Loucy (cell line): ENCODE measurements around the gene STK36.

ENCODE experiments used
- H2AFZ ChIP-seq: fragments of 200-600 bp; sonication (generic); 2 replicates; pipeline ENCODE4 v1.6.0; 2016; ENCODE audit warnings: antibody characterized with exemption, mild to moderate bottlenecking, low read length, moderate library complexity
- H3F3A ChIP-seq: fragments of 200-600 bp; 2 replicates; pipeline ENCODE4 v1.6.0; 2016; ENCODE audit warnings: antibody characterized with exemption, low read depth, mild to moderate bottlenecking
- H3K27me3 ChIP-seq: fragments of 200-600 bp; sonication (generic); 2 replicates; pipeline ENCODE4 v1.6.1; 2014; ENCODE audit warnings: low read length, mild to moderate bottlenecking; ENCODE audit not compliant: insufficient read depth, poor library complexity, severe bottlenecking
- H3K36me3 ChIP-seq: fragments of 200-600 bp; sonication (generic); 2 replicates; pipeline ENCODE4 v1.6.1; 2016; ENCODE audit warnings: low read length; ENCODE audit not compliant: insufficient read depth
- H3K4me1 ChIP-seq: fragments of 200-600 bp; sonication (generic); 2 replicates; pipeline ENCODE4 v1.5.1; 2014; ENCODE audit warnings: low read length, mild to moderate bottlenecking; ENCODE audit not compliant: insufficient read depth, poor library complexity, severe bottlenecking
- H3K4me2 ChIP-seq: fragments of 200-600 bp; sonication (generic); 2 replicates; pipeline ENCODE4 v1.6.0; 2014; ENCODE audit warnings: antibody characterized with exemption, low read length, low read depth, mild to moderate bottlenecking; ENCODE audit not compliant: poor library complexity, severe bottlenecking
- H3K4me3 ChIP-seq: fragments of 200-600 bp; sonication (generic); 2 replicates; pipeline ENCODE4 v1.5.1; 2014; ENCODE audit warnings: low read length, mild to moderate bottlenecking, mixed read lengths; ENCODE audit not compliant: poor library complexity, severe bottlenecking
- H3K79me2 ChIP-seq: fragments of 200-600 bp; sonication (generic); 2 replicates; pipeline ENCODE4 v1.6.1; 2014; ENCODE audit warnings: low read length; ENCODE audit not compliant: insufficient read depth
- H3K9ac ChIP-seq: fragments of 200-600 bp; sonication (generic); 2 replicates; pipeline ENCODE4 v1.6.0; 2014; ENCODE audit warnings: mild to moderate bottlenecking, low read depth, low read length, moderate library complexity; ENCODE audit not compliant: poor library complexity, severe bottlenecking
- H3K9me2 ChIP-seq: fragments of 200-600 bp; sonication (generic); replicated peaks from 2 replicates; pipeline ENCODE4 v1.6.1; 2016; ENCODE audit warnings: low read depth, low read length, mixed read lengths
- H3K9me3 ChIP-seq: fragments of 200-600 bp; sonication (generic); 2 replicates; pipeline ENCODE4 v1.6.1; 2014; ENCODE audit warnings: mild to moderate bottlenecking, antibody characterized with exemption, low read length, low read depth; ENCODE audit not compliant: insufficient read depth
- H4K20me1 ChIP-seq: fragments of 200-600 bp; sonication (generic); 2 replicates; pipeline ENCODE4 v1.6.0; 2014; ENCODE audit warnings: antibody characterized with exemption, low read length, mild to moderate bottlenecking; ENCODE audit not compliant: insufficient read depth, poor library complexity, severe bottlenecking
- EZH2phosphoT487 ChIP-seq: fragments of 200-600 bp; IDR thresholded peaks from 2 replicates; pipeline ENCODE4 v1.6.1; 2018; ENCODE audit warnings: antibody characterized with exemption, mild to moderate bottlenecking, moderate library complexity, borderline replicate concordance
- TF ChIP-seq, protein P1 (sequence below): fragments of 200-600 bp; sonication (generic); conservative IDR thresholded peaks from 2 replicates; pipeline ENCODE4 v1.5.1; 2014; ENCODE audit warnings: mild to moderate bottlenecking, antibody characterized with exemption, low read length

The STK36 gene

DNA sequence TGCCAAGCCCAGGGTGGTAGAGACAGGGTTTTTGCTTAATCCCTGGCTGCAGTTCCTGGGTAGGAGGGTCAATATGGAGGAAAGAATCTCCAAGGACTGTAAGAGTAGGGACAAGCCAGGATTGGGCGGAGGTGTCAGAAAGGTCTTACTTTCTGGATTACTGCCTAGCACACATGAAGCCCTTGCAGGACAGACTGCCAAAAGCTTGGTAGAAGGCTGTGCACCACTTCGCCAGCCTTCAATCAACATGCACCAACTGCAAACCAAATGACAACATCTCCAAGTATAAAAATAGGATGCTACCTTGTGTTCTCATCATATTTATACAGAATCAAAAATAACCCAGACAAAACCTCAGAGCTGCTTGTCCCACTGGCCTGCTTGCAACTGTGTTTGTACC, 16.1 kb upstream of the STK36 start:
- Histone ChIP-seq H3K9me2 (no peaks in the 10 kb centered on the region), H3K9me3 (no peaks in the 10 kb centered on the region), H2AFZ (no peak overlapping the region), H3K9ac (peak overlapping the region; percentile 22), H3K4me2 (no peak overlapping the region), H3K4me1 (peaks cover 17% of the 10 kb centered on the region), H3K79me2 (peaks cover 37% of the 10 kb centered on the region), H4K20me1 (peaks cover 6% of the 10 kb centered on the region), H3K27me3 (no peaks in the 10 kb centered on the region), H3K4me3 (no peak overlapping the region), H3F3A (no peaks in the 10 kb centered on the region), H3K36me3 (peaks cover 26% of the 10 kb centered on the region; the same call in 1 of the 2 replicates)
- no peak for TF ChIP-seq EZH2phosphoT487
- TF ChIP-seq, protein P1, sequence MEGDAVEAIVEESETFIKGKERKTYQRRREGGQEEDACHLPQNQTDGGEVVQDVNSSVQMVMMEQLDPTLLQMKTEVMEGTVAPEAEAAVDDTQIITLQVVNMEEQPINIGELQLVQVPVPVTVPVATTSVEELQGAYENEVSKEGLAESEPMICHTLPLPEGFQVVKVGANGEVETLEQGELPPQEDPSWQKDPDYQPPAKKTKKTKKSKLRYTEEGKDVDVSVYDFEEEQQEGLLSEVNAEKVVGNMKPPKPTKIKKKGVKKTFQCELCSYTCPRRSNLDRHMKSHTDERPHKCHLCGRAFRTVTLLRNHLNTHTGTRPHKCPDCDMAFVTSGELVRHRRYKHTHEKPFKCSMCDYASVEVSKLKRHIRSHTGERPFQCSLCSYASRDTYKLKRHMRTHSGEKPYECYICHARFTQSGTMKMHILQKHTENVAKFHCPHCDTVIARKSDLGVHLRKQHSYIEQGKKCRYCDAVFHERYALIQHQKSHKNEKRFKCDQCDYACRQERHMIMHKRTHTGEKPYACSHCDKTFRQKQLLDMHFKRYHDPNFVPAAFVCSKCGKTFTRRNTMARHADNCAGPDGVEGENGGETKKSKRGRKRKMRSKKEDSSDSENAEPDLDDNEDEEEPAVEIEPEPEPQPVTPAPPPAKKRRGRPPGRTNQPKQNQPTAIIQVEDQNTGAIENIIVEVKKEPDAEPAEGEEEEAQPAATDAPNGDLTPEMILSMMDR = no peak

- H3K4me1 ChIP-seq = peaks cover 17% of the 10 kb centered on the region
- H3K79me2 ChIP-seq = peaks cover 35% of the 10 kb centered on the region
- TF ChIP-seq, protein P1 = peak; percentile 69
- no peak for TF ChIP-seq EZH2phosphoT487
Observed at GRCh38 chr2:218658671-218659257, 13.1 kb upstream of the STK36 start.

GRCh38 chr2:218659258-218659987, 12.5 kb upstream of the STK36 start, which contains the start of the genes BCS1L and ZNF142:
TSS of gene BCS1L (plus strand) at chr2:218659683. CDS start at chr2:218660988, 1,305 bp downstream.
TSS of gene ZNF142 (minus strand) at chr2:218659623. CDS start at chr2:218656429, 3,194 bp downstream.
- Histone ChIP-seq H2AFZ (peak within 1 kb of the TSS; percentile 98), H3K36me3 (peaks cover 29% of the 10 kb centered on the region; the same call in 1 of the 2 replicates), H4K20me1 (peaks cover 4% of the 10 kb centered on the region), H3K9ac (peak within 1 kb of the TSS; percentile 81), H3K9me3 (no peaks in the 10 kb centered on the region), H3K4me2 (peak within 1 kb of the TSS; percentile 85), H3K4me3 (peak within 1 kb of the TSS; percentile 96), H3F3A (no peaks in the 10 kb centered on the region), H3K4me1 (peaks cover 17% of the 10 kb centered on the region), H3K79me2 (peaks cover 35% of the 10 kb centered on the region), H3K9me2 (no peaks in the 10 kb centered on the region), H3K27me3 (no peaks in the 10 kb centered on the region)
- TF ChIP-seq, protein P1 = no peak

More at GRCh38 chr2:218658671-218659257, 13.1 kb upstream of the STK36 start:
- Histone ChIP-seq H4K20me1 (peaks cover 5% of the 10 kb centered on the region), H3K4me2 (peak overlapping the region; percentile 85), H3K27me3 (no peaks in the 10 kb centered on the region), H3F3A (no peaks in the 10 kb centered on the region), H3K9ac (peak overlapping the region; percentile 81), H3K36me3 (peaks cover 27% of the 10 kb centered on the region; the same call in 1 of the 2 replicates), H3K4me3 (peak overlapping the region; percentile 96), H3K9me3 (no peaks in the 10 kb centered on the region), H3K9me2 (no peaks in the 10 kb centered on the region), H2AFZ (peak overlapping the region; percentile 98)
